Thyroid gland (tissue), 4 donors: ENCODE data around the gene G0S2.

ENCODE experiments used
- CTCF ChIP-seq, 6 experiments: fragments of 200-600 bp in 3 of 6; fragments of 450-650 bp in 3 of 6; sonication (generic) in 3 of 6; IDR thresholded peaks; one replicate each; pipeline ENCODE4 v1.5.1; 2016 to 2019; ENCODE audit warnings: antibody characterized with exemption in 6 of 6, mild to moderate bottlenecking in 2 of 6, inconsistent platforms in 1 of 6, moderate library complexity in 1 of 6
- POLR2A ChIP-seq, 2 donors: fragments of 450-650 bp; IDR thresholded peaks; one replicate each; pipeline ENCODE4 v1.6.1; 2017; ENCODE audit warnings: antibody characterized with exemption in 2 of 2, mild to moderate bottlenecking in 2 of 2, moderate library complexity in 1 of 2

DNA sequence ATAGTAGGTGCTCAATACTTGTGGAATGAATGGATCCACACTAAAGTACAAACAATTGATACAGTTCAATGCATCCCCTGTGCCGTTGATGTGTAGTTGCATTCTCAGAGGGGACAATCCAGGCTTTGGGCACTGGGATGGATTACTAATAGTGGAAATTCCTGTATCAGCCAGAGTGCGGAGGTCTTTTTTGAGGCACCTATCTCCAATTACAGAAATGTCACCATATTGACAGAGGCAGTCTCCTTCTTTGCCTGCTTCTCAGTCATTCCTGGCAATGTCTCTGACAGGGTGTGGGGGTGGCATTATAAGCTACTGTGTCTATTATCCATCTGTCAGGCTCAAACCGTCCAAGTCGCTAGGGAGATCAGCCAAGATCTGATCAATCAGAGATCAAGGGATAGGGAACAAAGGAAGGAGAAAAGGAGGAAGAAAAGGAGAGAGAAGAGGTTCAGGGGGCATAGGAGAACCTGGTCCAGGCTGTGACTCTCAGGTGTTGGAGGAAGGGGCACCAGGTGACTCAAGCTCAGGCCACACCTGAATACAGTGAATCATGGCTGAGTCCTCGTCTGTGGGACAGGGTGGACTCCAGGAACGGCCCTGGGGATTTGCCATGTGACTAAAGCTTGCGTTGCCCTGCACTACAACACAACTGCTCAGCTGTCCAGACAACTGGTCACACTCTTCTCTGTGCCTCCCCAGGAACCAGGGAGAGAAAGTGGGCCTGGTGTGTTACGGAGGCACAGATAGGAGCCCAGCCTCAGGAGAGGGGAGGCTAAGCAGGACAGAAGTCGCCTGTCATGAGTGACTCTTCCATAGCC is 19.6 kb upstream of the G0S2 start:
- TF ChIP-seq CTCF (IDR thresholded peaks at IDR 0.05) (no peak), POLR2A (IDR thresholded peaks at IDR 0.05) (no peak)
